Astrocyte of the cerebellum (primary cell): ENCODE measurements around the gene SORCS2.

ENCODE experiments used
- DNase-seq: peaks from one replicate; pipeline ENCODE4 v3.0.0-alpha.2; 2011; ENCODE audit warnings: low read depth
- H3K4me3 ChIP-seq: 2 replicates; pipeline ENCODE4 v1.5.1; 2011; ENCODE audit warnings: mild to moderate bottlenecking, low read depth, low read length, moderate library complexity
- CTCF ChIP-seq: IDR thresholded peaks from 2 replicates; pipeline ENCODE4 v1.5.1; 2012; ENCODE audit warnings: low read length, low read depth, moderate library complexity, mild to moderate bottlenecking; ENCODE audit errors: missing control alignments
- in situ Hi-C: cut with HindIII; loops from 2 replicates; pipeline ENCODE4 v1.10.0; 2017; ENCODE audit warnings: low sequenced_read_pairs

Gene SORCS2

GRCh38 chr4:7336067-7336569 is 143.8 kb downstream of the SORCS2 start:
- H3K4me3 ChIP-seq = no peak overlapping the region
- in situ Hi-C loops = no loop called here
- DNase-seq = no peak
- TF ChIP-seq CTCF = no peak

GRCh38 chr4:7336732-7337131 is 144.4 kb downstream of the SORCS2 start:
- no peak for TF ChIP-seq CTCF
- in situ Hi-C loops = no loop called here
- H3K4me3 ChIP-seq = no peak overlapping the region
- no peak for DNase-seq

- in situ Hi-C loops = no loop called here
- no peak for DNase-seq
- no peak overlapping the region for H3K4me3 ChIP-seq
- TF ChIP-seq CTCF = no peak
Measured at GRCh38 chr4:7337196-7338058, 145.1 kb downstream of the SORCS2 start.

GRCh38 chr4:7338059-7338452 is 145.7 kb downstream of the SORCS2 start:
- in situ Hi-C loops = no loop called here
- no peak overlapping the region for H3K4me3 ChIP-seq
- no peak for TF ChIP-seq CTCF
- DNase-seq = no peak

GRCh38 chr4:7338876-7339623 is 146.7 kb downstream of the SORCS2 start:
- H3K4me3 ChIP-seq = no peak overlapping the region
- in situ Hi-C loops = no loop called here
- no peak for TF ChIP-seq CTCF
- no peak for DNase-seq

- in situ Hi-C loops = no loop called here
- H3K4me3 ChIP-seq = no peak overlapping the region
- DNase-seq = no peak
- TF ChIP-seq CTCF = no peak
Measured at GRCh38 chr4:7339751-7340552, 147.6 kb downstream of the SORCS2 start.
